GM19463 (cell line): Measurements from ENCODE around the gene RALGPS2.
A peak's percentile ranks its signal among the peaks of the same experiment; 100 is the strongest.

ENCODE experiments used
- ATAC-seq: cut with Tn5 transposase; IDR thresholded peaks from one replicate; pipeline ENCODE4 v1.9.1; 2021; ENCODE audit warnings: mild to moderate bottlenecking, moderate library complexity; ENCODE audit not compliant: unreplicated experiment

Gene RALGPS2

DNA sequence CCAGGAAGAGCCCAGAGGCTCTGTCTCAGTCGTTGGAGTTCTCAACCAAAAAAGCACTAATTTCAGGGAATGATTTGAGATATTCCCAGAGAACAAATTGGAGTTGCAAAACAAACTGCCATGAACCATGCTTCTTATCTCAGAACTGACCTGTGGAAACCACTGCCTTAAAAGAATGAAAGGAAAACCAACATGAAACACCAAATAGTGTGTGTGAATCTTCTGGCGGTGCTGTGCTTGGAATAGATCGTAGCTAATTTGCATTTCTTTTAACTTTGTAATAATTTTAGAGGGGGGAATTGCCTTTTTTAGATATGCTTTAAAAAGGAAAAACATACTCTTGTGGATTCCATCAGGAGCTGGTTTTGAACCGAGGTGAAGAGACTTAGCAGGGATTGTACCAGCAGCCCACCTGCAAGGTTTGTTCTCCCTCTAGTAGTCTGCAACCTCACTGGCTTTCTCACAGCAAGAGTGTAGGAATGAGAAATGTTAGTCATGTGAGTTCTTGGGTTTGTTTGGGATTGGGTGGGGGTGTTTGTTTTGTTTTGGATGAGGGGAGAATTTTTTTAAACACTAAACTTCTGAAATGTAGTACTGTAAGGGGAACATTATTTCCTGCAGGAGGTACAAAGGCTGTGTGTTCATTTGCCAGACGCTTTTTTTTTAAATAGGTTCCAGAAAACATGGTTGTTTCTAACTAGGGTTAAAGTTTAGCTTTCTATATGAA lies 191.6 kb downstream of the RALGPS2 start:
- ATAC-seq: peak; percentile 48

DNA sequence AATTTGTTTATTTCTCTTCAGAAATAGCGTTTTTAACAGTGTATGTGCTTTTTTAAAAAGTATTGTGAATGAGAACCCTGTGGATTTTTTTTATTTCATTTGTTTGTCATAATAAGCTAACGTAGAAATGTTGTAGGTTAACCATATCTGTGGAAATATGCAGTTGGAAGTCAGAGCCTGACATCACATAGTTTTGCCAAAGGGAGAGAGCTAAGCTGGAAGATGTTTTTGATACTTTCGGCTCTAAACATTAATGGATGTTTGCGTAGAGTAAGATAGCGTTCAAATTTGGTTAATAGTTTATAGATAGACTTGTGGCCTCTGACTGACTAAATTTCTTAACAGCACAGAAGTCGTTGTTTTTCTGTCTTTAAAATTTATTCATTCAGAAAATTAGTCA lies 193.3 kb downstream of the RALGPS2 start:
- no peak for ATAC-seq

DNA sequence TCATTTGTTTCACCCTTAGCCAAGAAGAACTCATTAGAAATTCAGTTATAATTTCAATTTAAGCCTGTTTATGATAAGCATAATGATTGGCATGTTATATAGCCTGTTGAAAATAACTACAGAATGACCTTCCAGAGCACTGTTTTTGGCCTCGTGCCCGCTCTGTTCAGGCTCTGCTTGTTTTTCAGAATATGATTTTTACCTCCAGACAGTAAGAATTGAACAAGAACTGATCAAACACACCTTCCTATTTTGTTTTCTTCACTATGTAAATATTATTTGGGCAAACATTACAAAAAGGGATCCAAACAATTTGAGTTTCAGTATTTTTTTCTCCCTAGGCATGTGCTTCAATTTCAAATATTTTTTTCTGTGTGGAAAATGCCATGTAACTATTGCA lies 193.9 kb downstream of the RALGPS2 start:
- no peak for ATAC-seq

DNA sequence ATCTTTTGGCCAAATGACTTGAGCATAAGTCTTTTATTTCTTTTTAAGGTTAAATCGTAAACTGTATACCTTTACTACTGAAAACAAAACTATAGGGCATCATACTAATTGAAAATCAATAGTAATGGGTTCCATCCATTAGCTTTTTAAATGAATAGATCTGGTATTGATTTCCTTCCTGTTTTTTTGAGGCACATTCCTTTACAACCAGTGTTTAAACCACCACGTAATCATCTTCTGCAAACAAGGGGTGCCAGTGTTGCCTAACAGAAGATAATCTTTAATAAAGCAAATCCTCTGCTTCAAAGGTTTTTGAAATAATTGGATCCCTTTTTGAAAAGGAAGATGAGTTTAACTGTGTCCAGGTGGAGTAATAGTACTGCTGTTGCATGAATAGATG lies 194.5 kb downstream of the RALGPS2 start:
- no peak for ATAC-seq

DNA sequence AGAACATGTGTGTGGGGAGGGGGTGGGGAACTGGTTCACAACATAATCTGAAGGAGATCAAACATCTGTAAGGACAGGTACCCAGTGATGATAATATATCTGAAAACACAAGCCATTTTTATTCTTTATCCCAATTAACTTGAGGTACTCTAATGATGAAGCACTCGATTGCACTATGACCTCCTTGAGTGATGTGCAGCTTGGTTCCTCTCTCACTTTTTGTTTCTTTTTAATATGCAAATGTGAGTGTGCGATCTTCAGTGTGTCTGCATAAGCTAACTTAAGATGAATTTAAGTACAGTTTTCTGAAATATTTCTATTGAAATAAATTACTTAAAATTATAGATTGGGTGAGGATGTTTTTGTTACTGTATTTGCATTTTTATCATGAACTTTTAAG lies 196.5 kb downstream of the RALGPS2 start:
- ATAC-seq: peak; percentile 51

DNA sequence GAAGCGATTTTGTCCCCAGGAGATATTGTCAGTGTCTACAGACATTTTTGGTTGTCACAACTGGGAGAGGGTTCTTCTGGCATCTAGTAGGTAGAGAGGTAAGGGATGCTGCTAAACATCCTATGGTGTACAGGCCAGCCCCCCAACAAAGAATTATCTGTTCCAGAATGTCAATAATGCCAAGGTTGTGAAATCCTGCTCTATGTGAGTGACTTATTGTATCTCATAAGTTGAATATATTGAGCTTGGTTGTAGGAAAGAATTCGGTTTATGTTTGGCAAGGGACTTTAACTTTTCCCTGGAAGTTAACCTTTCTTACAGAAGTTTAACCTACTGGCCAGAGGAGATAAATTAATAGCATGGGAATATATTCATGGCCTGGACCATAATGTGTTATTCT lies 198.5 kb downstream of the RALGPS2 start:
- no peak for ATAC-seq

DNA sequence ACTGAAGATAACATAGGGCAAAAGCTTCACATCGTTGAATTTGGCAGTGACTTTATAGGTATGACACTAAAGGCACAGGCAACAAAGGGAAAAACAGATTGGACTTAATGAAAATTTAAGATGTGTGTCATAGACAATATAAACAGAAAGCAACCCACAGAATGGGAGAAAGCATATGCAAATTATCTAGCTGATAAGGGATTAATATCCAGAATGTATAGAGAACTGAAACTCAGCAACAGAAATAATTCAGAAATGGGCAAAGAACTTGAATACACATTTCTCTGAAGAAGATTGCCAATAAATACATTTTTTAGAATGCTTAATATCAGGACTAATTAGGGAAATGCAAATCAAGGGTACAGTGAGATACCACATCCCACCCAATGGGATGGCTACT lies 201.0 kb downstream of the RALGPS2 start:
- ATAC-seq: no peak

DNA sequence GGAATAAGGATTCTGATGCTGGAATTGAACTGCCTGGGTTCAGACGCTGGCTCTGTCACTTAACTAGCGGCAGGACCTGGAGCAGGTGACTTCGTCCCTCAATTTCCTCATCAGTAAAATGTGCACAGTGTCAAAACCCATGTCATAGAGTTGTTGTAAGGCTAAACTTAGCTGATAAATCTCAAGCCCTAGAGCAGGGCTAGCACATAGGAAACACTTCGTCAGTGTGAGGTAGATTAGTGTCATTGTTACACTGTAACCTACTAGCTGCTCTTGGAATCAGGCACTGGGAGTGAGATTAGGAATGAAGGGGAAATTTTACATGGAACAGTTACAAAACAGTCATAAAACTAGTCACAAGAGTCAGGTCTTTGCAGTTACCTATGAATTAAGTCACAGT lies 202.0 kb downstream of the RALGPS2 start:
- no peak for ATAC-seq

DNA sequence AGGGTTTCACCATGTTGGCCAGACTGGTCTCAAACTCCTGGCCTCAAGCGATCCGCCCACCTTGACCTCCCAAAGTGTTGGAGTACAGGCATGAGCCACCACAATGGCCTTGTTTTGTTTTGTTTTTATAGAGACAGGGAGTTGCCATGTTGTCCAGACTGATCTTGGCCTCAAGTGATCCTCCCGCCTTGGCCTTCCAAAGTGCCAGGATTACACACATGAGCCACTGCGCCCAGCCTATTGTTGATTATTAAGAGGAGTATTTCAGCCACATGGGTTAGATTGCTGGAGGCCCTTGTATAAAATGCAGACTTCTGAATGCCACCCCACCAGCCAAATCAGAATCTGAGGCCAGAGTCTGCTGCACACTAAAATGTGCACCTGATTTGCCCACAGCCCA lies 203.0 kb downstream of the RALGPS2 start:
- no peak for ATAC-seq

DNA sequence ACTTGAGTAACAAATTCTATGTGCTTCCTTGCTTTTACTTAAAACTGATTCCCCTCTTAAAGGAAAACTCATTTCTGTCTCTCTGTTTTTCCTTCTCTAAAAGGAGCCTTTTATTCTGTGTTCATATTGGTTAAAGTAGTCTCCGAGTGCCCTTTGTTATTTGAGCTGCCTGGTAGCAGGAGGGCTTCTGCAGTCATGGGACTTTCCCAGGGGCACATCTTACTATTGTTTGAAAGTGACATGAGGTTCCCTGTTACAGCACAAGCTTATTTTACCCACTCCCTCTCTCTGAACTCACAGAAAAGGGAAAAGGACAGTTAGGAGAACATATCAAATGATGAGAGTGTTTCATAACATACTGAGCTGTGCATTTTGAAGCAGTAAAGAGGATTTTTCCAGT lies 203.9 kb downstream of the RALGPS2 start:
- no peak for ATAC-seq

DNA sequence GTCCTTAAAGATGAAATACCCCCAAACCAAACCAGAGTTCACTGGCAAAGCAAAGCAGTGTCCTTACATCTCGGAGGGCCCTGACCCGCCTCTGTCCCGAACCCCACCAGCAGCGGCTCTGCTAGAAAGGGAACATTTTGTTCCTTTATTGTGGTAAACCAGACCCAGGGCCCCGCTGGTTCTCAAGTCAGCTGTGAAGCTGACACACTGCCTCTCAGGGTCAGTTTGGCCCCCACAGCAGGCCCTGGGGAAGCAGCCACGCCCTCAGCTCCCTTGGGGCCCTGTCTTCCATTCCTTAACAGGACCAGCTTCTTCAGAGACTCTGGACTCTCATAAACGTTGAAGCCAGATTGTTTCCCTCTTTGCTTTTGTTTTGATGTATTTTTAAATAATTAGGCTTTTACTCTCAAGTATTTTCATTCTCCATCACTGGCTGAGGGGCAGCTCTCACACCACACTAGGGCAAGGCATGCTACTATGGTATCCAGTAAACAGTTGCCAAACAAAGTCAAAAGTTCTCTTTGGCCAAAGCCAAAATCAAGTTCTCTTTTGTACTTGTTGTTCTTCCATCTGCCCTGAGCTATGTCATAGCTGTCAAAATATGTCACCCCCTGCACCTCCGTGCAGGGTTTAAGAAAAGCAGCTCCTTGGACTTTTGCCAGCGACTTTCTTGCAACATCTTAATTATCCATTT lies 207.0 kb downstream of the RALGPS2 start:
- ATAC-seq: no peak

DNA sequence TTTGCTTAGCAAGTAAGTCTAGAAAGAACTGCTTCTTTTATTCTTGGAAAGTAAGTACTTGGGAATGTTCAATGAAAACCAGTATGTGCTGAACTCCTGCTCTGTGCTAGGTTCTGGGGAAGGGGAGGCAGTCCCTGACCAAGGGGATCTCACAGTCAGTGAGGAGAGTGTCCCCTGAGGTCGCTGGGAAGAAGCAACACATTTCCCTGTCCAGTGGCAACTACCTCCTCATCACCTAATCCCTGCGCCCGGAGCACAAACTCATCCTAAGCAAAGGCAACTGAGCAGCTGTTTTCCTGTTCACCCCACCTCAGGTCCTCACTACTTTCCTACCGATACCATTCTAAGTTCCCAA lies 207.5 kb downstream of the RALGPS2 start:
- no peak for ATAC-seq

DNA sequence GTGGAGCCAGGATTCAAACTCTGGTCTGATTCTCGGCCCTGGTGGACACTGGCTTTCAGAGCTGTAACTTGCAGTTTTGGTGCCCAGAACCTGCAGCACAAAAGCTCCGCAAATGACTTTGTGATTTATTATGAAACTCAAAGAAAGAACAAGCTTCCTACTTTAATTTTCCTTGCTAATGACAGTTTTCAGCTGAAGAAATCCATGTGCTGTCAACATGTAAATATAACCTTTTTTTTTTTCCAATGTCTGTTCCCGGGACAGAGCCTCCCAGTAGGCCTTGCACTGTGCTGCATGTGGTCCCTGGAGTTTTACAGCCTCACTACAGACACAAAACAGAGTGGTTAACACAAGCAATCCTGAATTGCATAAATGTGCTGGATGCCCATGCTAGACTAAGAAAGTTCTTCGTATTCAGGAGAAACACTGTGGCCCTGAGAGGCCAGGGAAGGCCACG lies 208.1 kb downstream of the RALGPS2 start:
- no peak for ATAC-seq

DNA sequence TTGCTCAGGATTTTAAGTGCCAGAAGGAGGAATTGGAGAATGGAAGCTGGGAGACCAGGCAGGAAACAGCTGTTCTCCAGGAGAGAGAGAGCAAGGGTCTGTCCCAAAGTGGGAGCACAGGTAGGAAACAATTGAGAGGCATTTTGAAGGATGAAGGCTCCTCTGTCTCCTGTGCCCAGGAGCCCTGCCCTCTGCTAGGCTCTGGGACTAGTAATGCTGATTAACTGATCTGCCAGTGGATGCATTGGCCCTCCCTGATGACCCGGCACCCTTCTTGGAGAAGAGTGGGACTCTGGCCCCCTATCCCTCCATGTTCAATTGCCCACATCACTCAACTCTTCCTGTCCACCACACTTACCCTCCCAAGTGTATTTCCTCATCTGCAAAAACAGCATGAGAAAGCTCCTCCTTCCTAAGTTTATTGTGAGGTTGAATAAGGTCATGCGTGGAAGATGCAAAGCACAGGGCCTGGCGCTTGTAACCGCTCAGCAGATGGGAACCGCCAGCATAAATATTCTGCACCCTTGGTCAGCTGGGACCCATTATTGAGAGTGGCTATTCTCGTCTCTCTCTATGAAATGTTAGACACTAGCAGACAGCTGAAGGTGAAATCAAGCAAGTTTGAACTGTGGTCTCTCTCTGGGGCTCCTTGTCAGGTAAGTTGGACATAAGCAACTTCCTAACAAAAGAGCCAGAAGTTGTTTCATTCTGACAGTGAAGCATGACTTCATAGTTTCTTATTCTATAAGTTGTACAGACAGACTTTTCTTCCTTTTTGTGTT lies 208.9 kb downstream of the RALGPS2 start:
- no peak for ATAC-seq

DNA sequence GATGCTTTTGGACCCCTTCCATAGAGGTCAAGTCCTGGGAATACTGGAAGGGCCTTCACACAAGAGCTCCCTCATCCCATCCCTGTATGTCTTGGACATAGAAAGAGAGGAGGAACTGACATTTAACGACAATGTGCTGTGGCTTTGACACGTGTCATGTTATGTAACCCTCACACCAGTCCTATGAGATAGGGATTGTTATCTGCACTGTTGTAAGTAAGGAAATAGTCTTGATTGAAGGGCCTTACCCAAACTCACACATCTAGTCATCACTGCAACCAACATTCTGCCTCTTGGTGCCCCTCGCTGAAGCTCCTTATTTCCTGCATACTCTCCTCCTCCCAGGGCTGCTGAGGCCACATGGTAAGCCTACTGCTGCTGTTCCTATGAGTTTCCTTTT lies 209.5 kb downstream of the RALGPS2 start:
- no peak for ATAC-seq

DNA sequence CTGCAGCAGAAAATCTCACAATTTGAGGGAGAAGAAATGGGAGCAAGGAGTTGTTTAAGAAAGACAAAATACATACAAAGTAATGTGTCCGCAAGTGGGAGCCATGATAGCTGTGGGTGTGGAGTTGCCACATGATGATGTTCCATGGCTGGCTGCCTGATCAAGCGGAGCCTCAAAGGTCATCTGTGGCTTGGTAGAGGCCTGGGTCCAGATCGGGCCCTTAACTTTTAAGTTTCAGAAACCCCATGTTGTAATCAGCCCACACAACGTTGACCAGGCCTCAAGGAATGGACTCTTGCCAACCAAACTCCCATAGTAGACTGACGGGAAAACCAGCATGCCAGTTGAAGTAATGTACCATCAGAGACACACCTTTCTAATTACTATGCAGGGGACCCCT lies 210.6 kb downstream of the RALGPS2 start:
- no peak for ATAC-seq

DNA sequence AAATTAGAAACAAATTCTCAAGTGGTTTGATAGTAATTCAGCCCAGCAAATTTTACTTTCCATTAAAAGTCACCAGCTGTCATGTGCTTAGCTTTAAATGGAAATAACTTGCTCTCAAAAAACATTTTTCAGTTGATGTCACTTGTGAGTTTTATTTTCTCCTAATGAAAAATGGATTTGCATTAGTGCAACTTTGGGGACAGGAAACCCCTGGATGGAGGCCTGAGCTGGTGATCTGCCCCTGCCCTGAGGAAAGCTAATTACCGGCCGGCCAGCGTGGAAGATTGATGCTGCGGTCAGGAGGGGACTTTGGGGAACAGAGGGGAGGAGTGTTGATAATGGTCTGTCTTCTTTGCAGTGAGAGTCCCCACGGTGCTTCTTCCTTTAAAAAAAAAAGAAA lies 212.7 kb downstream of the RALGPS2 start:
- no peak for ATAC-seq

DNA sequence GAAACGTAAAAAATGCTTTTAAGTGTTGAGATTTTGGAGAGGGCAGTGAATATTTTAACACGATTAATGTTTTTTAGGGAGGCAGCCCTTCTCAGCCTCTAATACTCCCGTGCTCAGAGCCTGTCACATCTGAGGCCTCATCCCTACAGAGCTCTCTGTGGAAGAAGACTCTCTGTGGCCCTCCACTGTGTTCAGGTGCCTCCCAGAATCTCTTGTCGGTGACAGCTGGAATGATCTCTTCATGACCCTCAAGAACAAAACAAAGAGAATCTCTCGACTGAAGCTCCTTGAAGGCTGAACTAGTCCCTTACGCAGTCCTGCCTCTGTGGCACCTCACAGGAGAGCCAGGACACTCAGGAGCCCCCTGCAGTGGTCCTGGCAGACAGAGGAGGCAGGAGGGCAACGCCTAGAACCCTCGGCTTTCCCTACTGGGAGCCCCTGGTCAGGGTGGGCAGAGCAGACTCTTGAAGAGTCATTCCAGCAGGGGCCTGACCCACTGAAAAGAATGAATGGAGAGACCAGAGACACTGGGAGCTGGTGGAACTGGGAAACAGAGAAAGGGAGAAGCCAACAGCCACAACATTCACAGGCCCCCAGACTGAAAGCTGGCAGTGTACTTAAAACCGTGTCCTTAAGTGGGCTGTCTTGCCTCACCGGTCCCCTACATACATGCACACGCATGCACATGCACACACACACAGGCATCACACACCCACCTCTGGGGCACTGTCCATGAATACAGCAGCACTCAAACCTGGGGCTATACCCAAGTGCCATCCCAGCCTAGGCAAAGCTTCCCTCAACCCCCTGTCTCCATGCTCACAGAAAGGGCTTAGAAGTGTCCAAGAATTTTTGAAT lies 213.3 kb downstream of the RALGPS2 start:
- ATAC-seq: no peak

DNA sequence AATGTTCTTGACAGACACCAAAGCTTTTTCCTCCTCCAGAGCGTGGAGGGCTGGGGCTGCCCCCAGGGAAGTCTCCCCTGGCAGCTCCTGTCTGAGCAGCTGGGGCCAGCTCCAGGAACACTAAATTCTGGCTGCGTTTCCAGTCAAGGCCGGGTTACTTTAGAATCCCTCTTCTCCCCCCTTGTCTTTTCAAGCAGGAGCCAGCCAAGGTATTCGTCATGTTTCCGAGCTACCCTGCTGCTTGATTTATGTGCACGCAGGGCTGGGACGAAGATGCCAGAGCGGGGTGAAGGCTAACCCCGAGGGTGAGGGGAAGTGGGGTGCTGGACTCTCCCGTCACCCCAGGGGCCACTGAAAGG lies 213.9 kb downstream of the RALGPS2 start:
- ATAC-seq: no peak

DNA sequence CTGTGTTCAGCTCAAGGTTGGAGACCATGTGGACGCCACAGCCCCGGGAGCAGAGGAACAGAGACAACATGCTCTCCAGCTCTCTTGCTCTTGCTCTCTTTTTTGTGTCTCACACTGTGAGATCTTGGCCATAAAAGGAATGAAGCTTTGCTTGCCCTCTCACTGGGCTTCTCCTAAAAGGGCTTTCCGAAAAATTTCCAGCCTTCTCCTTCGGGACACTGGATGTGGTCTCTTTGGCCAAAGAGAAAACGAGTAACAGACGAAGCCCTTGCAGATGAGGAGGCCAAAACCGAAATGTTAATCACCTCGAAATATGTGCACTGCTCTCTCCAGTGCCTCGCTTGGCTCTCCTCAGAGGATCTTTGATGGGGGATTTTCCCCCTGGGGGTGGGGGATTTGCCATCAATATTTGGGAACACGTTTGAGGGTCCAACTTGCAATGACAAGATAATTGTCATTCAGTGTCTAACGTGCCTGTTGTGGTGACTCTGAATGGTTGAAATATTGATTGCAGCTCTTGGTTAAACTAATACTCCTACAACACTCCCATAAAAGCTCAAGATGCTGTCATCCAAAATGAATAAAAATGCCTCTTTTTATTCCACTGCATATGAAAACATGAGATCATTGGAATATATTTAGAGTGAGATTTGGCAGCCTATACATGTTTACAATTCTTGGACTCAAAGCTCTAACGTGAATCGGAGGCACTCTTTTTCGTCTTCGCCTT lies 214.5 kb downstream of the RALGPS2 start:
- no peak for ATAC-seq
